Measurements from ENCODE around the gene CCDC12.
A peak's percentile ranks its signal among the peaks of the same experiment; 100 is the strongest.

CCDC12 gene

DNA sequence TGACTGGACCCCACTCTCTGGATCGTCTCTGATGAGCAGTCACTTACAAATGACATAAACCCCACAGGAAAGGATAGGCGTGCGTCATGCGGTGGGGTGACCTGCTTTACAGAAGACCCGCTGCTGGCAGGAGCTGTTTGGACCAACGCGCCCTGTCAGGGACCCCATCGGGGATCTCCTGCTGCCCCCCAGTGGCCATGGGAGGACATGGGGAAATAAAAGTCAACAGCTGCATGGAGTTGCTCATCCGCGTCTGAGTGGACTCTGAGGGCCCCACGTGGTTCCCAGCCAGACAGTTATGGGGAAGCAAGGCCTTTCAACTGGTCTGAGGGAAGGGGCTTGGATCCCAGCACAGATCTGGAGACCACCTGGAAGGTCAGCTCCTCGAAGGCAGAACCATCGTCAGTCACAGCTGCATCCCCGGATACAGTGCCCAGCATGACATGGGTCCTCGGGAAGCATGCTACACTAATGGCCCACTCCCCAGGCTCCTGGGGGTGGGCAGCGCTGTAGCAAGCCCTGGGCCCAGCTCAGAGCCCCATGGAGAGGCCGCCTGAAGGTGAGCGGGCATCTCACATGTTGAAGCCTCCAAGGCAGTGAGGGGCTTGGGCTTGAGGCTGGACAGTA lies 66.9 kb downstream of the CCDC12 start:
- no peaks in the 10 kb centered on the region for H3K79me2 ChIP-seq (ENCODE audit: control insufficient read depth, insufficient read depth, low read length)
- no CpG with 5 or more reads among the region's 18 CpGs for whole genome bisulfite sequencing (ENCODE audit: extremely low coverage, insufficient coverage, low lambda C conversion rate)
- no peak overlapping the region for H4K5ac ChIP-seq (ENCODE audit: low read length)

DNA sequence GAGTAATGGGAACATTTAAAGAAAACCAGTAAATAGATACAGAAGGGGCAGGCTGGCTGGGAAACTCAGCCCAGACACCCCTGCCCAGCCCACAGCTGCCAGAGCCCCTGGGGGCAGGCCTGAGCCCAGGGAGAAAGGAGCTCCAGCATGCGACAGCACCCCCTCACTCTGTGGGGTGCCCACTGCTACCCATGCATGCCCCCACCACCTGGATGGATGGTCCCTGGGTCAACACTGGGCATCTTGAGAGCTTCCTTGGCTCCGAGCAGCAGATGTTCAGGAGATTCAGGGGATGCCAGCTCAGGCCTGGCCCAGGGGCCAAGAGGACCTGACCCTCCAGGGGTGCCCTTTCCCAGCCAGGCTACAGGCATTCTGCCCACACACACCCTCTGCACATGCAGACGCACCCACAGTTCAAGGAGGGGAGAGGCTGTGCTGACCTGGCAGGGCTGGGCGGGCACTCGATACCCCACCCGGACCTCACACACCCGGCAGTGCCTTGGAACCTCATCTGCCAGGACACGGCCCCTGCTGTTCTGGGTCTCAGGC lies 67.5 kb downstream of the CCDC12 start:
- Histone ChIP-seq H3K18ac (ENCODE audit: low read length) (no peak overlapping the region), H2BK15ac (replicated peaks; ENCODE audit: low read depth) (no peak overlapping the region), H4K8ac (ENCODE audit: low read depth, low read length) (no peak overlapping the region), H3K4me1 (ENCODE audit: control insufficient read depth, low read depth, low read length) (no peaks in the 10 kb centered on the region), H3K27me3 (ENCODE audit: insufficient read depth, low read length, poor library complexity) (no peaks in the 10 kb centered on the region), H2AK5ac (ENCODE audit: low read length) (no peak overlapping the region), H3K4me3 (ENCODE audit: low read length) (no peak overlapping the region), H3K27ac (ENCODE audit: low read depth, low read length) (no peak overlapping the region), H3K4me2 (ENCODE audit: low read length) (no peak overlapping the region), H3K79me2 (ENCODE audit: control insufficient read depth, insufficient read depth, low read length) (no peaks in the 10 kb centered on the region), H2BK120ac (ENCODE audit: low read depth, low read length) (no peak overlapping the region), H2BK5ac (ENCODE audit: low read length) (no peak overlapping the region), H4K5ac (ENCODE audit: low read length) (no peak overlapping the region), H3K36me3 (ENCODE audit: control insufficient read depth, insufficient read depth, low read length) (no peaks in the 10 kb centered on the region), H3K4ac (ENCODE audit: low read depth, low read length) (no peak overlapping the region), H3K56ac (ENCODE audit: low read length) (peak overlapping the region; percentile 64), H3K79me1 (ENCODE audit: low read length) (no peaks in the 10 kb centered on the region), H3K23ac (ENCODE audit: low read length) (no peak overlapping the region), H3K9ac (ENCODE audit: low read length) (no peak overlapping the region)
- no CpG with 5 or more reads among the region's 8 CpGs for WGBS (ENCODE audit: extremely low coverage, insufficient coverage, low lambda C conversion rate)
- no peak for DNase-seq

More for the DNA sequence above, 66.9 kb downstream of the CCDC12 start:
- no peaks in the 10 kb centered on the region for H3K4me1 ChIP-seq (ENCODE audit: control insufficient read depth, low read depth, low read length)
- H3K36me3 ChIP-seq (ENCODE audit: control insufficient read depth, insufficient read depth, low read length) = no peaks in the 10 kb centered on the region
- no peak overlapping the region for H2BK120ac ChIP-seq (ENCODE audit: low read depth, low read length)
- H2BK15ac ChIP-seq (replicated peaks; ENCODE audit: low read depth) = no peak overlapping the region
- no peaks in the 10 kb centered on the region for H3K79me1 ChIP-seq (ENCODE audit: low read length)
- no peak overlapping the region for H3K4me2 ChIP-seq (ENCODE audit: low read length)
- no peak overlapping the region for H2BK5ac ChIP-seq (ENCODE audit: low read length)
- H4K8ac ChIP-seq (ENCODE audit: low read depth, low read length) = no peak overlapping the region
- H3K4me3 ChIP-seq (ENCODE audit: low read length) = no peak overlapping the region
- H3K18ac ChIP-seq (ENCODE audit: low read length) = no peak overlapping the region
- no peak overlapping the region for H3K4ac ChIP-seq (ENCODE audit: low read depth, low read length)
- H3K27ac ChIP-seq (ENCODE audit: low read depth, low read length) = no peak overlapping the region
- no peak overlapping the region for H3K23ac ChIP-seq (ENCODE audit: low read length)
- no peak overlapping the region for H2AK5ac ChIP-seq (ENCODE audit: low read length)
- DNase-seq = peak; percentile 91
- H3K9ac ChIP-seq (ENCODE audit: low read length) = no peak overlapping the region
- no peaks in the 10 kb centered on the region for H3K27me3 ChIP-seq (ENCODE audit: insufficient read depth, low read length, poor library complexity)
- H3K56ac ChIP-seq (ENCODE audit: low read length) = peak overlapping the region; percentile 64

DNA sequence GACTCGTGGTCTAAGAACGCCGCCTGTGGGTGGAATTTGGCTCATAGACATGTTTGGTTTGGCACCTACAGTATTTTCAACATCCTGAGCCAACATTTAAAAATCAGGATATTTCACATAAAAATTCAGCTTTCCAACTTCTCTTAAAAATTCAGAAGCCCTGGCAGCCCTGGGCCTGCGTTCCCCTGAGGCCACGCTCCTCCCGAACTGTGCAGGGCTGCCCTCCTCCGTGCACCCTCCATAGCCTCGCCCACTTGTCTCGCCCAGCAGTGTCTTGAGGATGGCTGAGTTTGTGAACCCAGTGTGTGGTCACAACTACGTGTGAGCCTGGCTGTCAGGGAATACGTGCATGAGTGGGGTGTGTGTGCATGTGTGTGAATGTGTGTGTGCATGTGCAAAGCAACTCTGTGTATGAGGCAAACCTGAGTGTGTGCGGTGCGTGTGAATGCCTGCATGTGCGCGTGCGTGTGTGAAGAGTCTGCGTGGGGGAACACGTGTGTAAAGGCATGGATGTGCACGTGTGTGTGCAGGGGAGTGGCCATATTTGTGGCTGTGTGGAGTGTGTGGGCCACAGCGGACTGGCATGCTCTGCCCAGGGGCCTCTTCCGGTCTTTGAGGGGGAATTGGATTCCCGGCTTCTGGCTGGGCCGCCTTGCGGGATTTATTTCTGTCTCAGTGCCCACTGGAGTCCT lies 68.1 kb downstream of the CCDC12 start:
- Histone ChIP-seq H3K56ac (ENCODE audit: low read length) (no peak overlapping the region), H3K27me3 (ENCODE audit: insufficient read depth, low read length, poor library complexity) (no peaks in the 10 kb centered on the region), H3K4ac (ENCODE audit: low read depth, low read length) (no peak overlapping the region), H3K4me1 (ENCODE audit: control insufficient read depth, low read depth, low read length) (no peaks in the 10 kb centered on the region), H3K4me3 (ENCODE audit: low read length) (no peak overlapping the region), H2BK15ac (replicated peaks; ENCODE audit: low read depth) (no peak overlapping the region), H3K18ac (ENCODE audit: low read length) (no peak overlapping the region), H2AK5ac (ENCODE audit: low read length) (no peak overlapping the region), H4K8ac (ENCODE audit: low read depth, low read length) (no peak overlapping the region), H4K5ac (ENCODE audit: low read length) (no peak overlapping the region), H3K27ac (ENCODE audit: low read depth, low read length) (no peak overlapping the region), H3K23ac (ENCODE audit: low read length) (no peak overlapping the region), H3K4me2 (ENCODE audit: low read length) (no peak overlapping the region), H3K79me1 (ENCODE audit: low read length) (no peaks in the 10 kb centered on the region), H3K9ac (ENCODE audit: low read length) (no peak overlapping the region), H2BK120ac (ENCODE audit: low read depth, low read length) (no peak overlapping the region), H3K36me3 (ENCODE audit: control insufficient read depth, insufficient read depth, low read length) (no peaks in the 10 kb centered on the region), H3K79me2 (ENCODE audit: control insufficient read depth, insufficient read depth, low read length) (no peaks in the 10 kb centered on the region), H2BK5ac (ENCODE audit: low read length) (no peak overlapping the region)
- no peak for DNase-seq
- WGBS (ENCODE audit: extremely low coverage, insufficient coverage, low lambda C conversion rate) = no CpG with 5 or more reads among the region's 24 CpGs

DNA sequence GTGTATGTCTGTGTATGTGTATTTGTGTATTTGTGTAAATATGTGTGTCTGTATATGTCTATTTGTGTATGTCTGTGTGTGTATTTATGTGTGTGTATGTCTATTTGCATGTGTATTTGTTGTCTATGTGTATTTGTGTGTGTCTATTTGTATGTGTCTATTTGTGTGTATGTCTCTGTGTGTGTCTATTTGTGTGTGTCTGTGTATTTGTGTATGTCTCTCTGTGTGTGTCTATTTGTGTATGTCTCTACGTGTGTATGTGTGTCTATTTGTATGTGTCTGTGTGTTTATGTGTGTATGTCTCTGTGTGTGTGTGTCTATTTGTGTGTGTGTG lies 68.6 kb downstream of the CCDC12 start:
- Histone ChIP-seq H3K9ac (ENCODE audit: low read length) (no peak overlapping the region), H3K27ac (ENCODE audit: low read depth, low read length) (no peak overlapping the region), H4K5ac (ENCODE audit: low read length) (no peak overlapping the region), H3K23ac (ENCODE audit: low read length) (no peak overlapping the region), H2AK5ac (ENCODE audit: low read length) (no peak overlapping the region), H3K56ac (ENCODE audit: low read length) (no peak overlapping the region), H2BK120ac (ENCODE audit: low read depth, low read length) (no peak overlapping the region), H4K8ac (ENCODE audit: low read depth, low read length) (no peak overlapping the region), H3K79me2 (ENCODE audit: control insufficient read depth, insufficient read depth, low read length) (no peaks in the 10 kb centered on the region), H3K4me1 (ENCODE audit: control insufficient read depth, low read depth, low read length) (no peaks in the 10 kb centered on the region), H2BK15ac (replicated peaks; ENCODE audit: low read depth) (no peak overlapping the region), H3K18ac (ENCODE audit: low read length) (no peak overlapping the region), H3K4me2 (ENCODE audit: low read length) (no peak overlapping the region), H3K36me3 (ENCODE audit: control insufficient read depth, insufficient read depth, low read length) (no peaks in the 10 kb centered on the region), H3K27me3 (ENCODE audit: insufficient read depth, low read length, poor library complexity) (no peaks in the 10 kb centered on the region), H3K79me1 (ENCODE audit: low read length) (no peaks in the 10 kb centered on the region), H2BK5ac (ENCODE audit: low read length) (no peak overlapping the region), H3K4ac (ENCODE audit: low read depth, low read length) (no peak overlapping the region), H3K4me3 (ENCODE audit: low read length) (no peak overlapping the region)
- DNase-seq = no peak
- WGBS (ENCODE audit: extremely low coverage, insufficient coverage, low lambda C conversion rate) = no CpG with 5 or more reads among the region's 1 CpG

DNA sequence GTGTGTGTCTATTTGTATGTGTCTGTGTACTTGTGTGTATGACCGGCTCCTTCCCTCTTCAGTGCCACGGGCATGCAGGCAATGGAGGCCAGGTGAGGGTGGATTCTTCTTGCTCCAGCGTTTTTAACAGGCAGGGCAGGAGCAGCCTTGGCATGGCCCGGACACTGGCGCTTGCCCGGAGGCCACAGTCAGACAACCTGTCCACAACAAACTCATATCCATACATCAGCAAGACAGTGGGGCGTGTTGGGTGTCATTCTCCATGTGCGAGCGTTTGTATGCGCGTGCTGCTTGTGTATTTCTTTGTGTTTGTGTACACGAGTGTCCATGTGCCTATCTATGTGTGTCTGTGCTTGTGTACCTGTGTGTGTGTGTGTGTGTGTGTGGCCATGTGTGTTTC lies 69.3 kb downstream of the CCDC12 start:
- Histone ChIP-seq H4K8ac (ENCODE audit: low read depth, low read length) (no peak overlapping the region), H2BK5ac (ENCODE audit: low read length) (no peak overlapping the region), H3K4me1 (ENCODE audit: control insufficient read depth, low read depth, low read length) (no peaks in the 10 kb centered on the region), H3K9ac (ENCODE audit: low read length) (no peak overlapping the region), H3K79me1 (ENCODE audit: low read length) (no peaks in the 10 kb centered on the region), H3K4ac (ENCODE audit: low read depth, low read length) (no peak overlapping the region), H3K4me2 (ENCODE audit: low read length) (no peak overlapping the region), H3K79me2 (ENCODE audit: control insufficient read depth, insufficient read depth, low read length) (no peaks in the 10 kb centered on the region), H3K56ac (ENCODE audit: low read length) (no peak overlapping the region), H3K27ac (ENCODE audit: low read depth, low read length) (no peak overlapping the region), H2BK15ac (replicated peaks; ENCODE audit: low read depth) (no peak overlapping the region), H2AK5ac (ENCODE audit: low read length) (no peak overlapping the region), H3K4me3 (ENCODE audit: low read length) (no peak overlapping the region), H2BK120ac (ENCODE audit: low read depth, low read length) (no peak overlapping the region), H3K27me3 (ENCODE audit: insufficient read depth, low read length, poor library complexity) (no peaks in the 10 kb centered on the region), H3K18ac (ENCODE audit: low read length) (no peak overlapping the region), H3K23ac (ENCODE audit: low read length) (no peak overlapping the region), H4K5ac (ENCODE audit: low read length) (no peak overlapping the region), H3K36me3 (ENCODE audit: control insufficient read depth, insufficient read depth, low read length) (no peaks in the 10 kb centered on the region)
- no CpG with 5 or more reads among the region's 12 CpGs for WGBS (ENCODE audit: extremely low coverage, insufficient coverage, low lambda C conversion rate)
- no peak for DNase-seq

All from mesendoderm (in vitro differentiated cells).